GM18499 (cell line): ENCODE results near the gene RGL1.
"Not testable (repeated sequence)": the region's sequence is repeated elsewhere in the genome, so short reads cannot be mapped to it uniquely, and the experiment has no call there.

Experiments
- ATAC-seq: cut with Tn5 transposase; IDR thresholded peaks from one replicate; pipeline ENCODE4 v1.9.1; 2021; ENCODE audit warnings: moderate number of reproducible peaks; ENCODE audit not compliant: insufficient read depth, unreplicated experiment

Gene RGL1

GRCh38 chr1:183804916-183805841 is at the start of gene RGL1:
Gene RGL1 (plus strand): TSS chr1:183805120. CDS start chr1:183805298, 178 bp downstream.
- no peak for ATAC-seq

- no peak for ATAC-seq
Measured at GRCh38 chr1:183756326-183756725, 48.6 kb upstream of the RGL1 start.

GRCh38 chr1:183757061-183757460 is 47.9 kb upstream of the RGL1 start:
- ATAC-seq, result no peak

GRCh38 chr1:183758913-183759312 is 46.0 kb upstream of the RGL1 start:
- ATAC-seq, result no peak

GRCh38 chr1:183760661-183761060 is 44.3 kb upstream of the RGL1 start:
- no peak for ATAC-seq

- ATAC-seq, result no peak
Measured at GRCh38 chr1:183761871-183762270, 43.0 kb upstream of the RGL1 start.

GRCh38 chr1:183762856-183763255 is 42.1 kb upstream of the RGL1 start:
- not testable (repeated sequence) for ATAC-seq

- no peak for ATAC-seq
Measured at GRCh38 chr1:183764981-183765380, 39.9 kb upstream of the RGL1 start.

GRCh38 chr1:183769956-183770815 is 34.7 kb upstream of the RGL1 start:
- ATAC-seq, result no peak

GRCh38 chr1:183770816-183771128 is 34.1 kb upstream of the RGL1 start:
- no peak for ATAC-seq

GRCh38 chr1:183773482-183774274 is 31.2 kb upstream of the RGL1 start:
- no peak for ATAC-seq

GRCh38 chr1:183774938-183775337 is 30.0 kb upstream of the RGL1 start:
- ATAC-seq, result no peak

- no peak for ATAC-seq
Measured at GRCh38 chr1:183776731-183777130, 28.2 kb upstream of the RGL1 start.

GRCh38 chr1:183777328-183777727 is 27.6 kb upstream of the RGL1 start:
- ATAC-seq, result no peak

- no peak for ATAC-seq
Measured at GRCh38 chr1:183778045-183778444, 26.9 kb upstream of the RGL1 start.

GRCh38 chr1:183778568-183779433 is 26.1 kb upstream of the RGL1 start:
- no peak for ATAC-seq

- no peak for ATAC-seq
Measured at GRCh38 chr1:183780159-183780558, 24.8 kb upstream of the RGL1 start.

GRCh38 chr1:183780757-183781156 is 24.2 kb upstream of the RGL1 start:
- ATAC-seq, result no peak

- no peak for ATAC-seq
Measured at GRCh38 chr1:183783342-183783741, 21.6 kb upstream of the RGL1 start.
